HepG2 (cell line): ENCODE measurements around the gene C14orf93. TPM values are rescaled to one million over a fixed set of nuclear protein-coding genes. Genes with fewer than 3 reads are reported as not detected.

Experiments used
- ATAC-seq: fragments of 200-7000 bp; cut with Tn5 transposase; 3 replicates; pipeline ENCODE4 v1.9.1; 2020; ENCODE audit warnings: mild to moderate bottlenecking, moderate library complexity
- BruUV-seq: library from RNA; stranded (reverse); fragments of 400-500 nt; replicated peaks from 2 replicates; lab custom pipeline; 2021; lab: Mats Ljungman, UMichigan
- CTCF ChIA-PET: fragments of 300-600 bp; formaldehyde crosslinking; extraction: SDS; loops from one replicate; lab custom pipeline; 2021; ENCODE audit warnings: low total read pairs, inconsistent platforms, low intra/inter-chr PET ratio; lab: Yijun Ruan, JAX
- POLR2A ChIA-PET: fragments of 350-600 bp; sonication (Branson Sonifier 250); formaldehyde crosslinking; loops from one replicate; lab custom pipeline; 2020; ENCODE audit warnings: antibody characterized with exemption, inconsistent platforms; lab: Yijun Ruan, JAX
- DNase-seq: peaks from one replicate; pipeline ENCODE4 v3.0.0-alpha.2; 2015; ENCODE audit warnings: low spot score
- FAIRE-seq: peaks from 3 replicates; lab custom pipeline; 2011; peaks lifted over from hg19 to GRCh38; lab: Jason Lieb, UNC
- H2AFZ ChIP-seq: one replicate; pipeline ENCODE4 v1.6.1; 2011; ENCODE audit warnings: low read length, inconsistent platforms
- H3K27ac ChIP-seq: fragments of 300-600 bp; 3 replicates; pipeline ENCODE4 v1.8.0; 2011; ENCODE audit warnings: mixed run types, mild to moderate bottlenecking, mixed read lengths, low read length, inconsistent platforms; ENCODE audit not compliant: insufficient read depth; ENCODE audit errors: extremely low read length
- H3K27me3 ChIP-seq, 2 experiments: fragments of 200-600 bp in 1 of 2; 2 replicates in 1 of 2; 3 replicates in 1 of 2; pipeline versions ENCODE4 v1.6.0 to v1.8.0; 2011; ENCODE audit warnings: low read length in 2 of 2, mild to moderate bottlenecking in 2 of 2, moderate library complexity in 2 of 2, inconsistent platforms in 1 of 2; ENCODE audit not compliant: insufficient read depth in 2 of 2, control insufficient read depth in 1 of 2
- H3K36me3 ChIP-seq, 2 experiments: fragments of 200-600 bp in 1 of 2; replicated peaks in 1 of 2; 2 replicates in 1 of 2; 3 replicates in 1 of 2; pipeline versions ENCODE4 v1.5.1 to v1.8.0; 2011; ENCODE audit warnings: low read length in 2 of 2, inconsistent platforms in 1 of 2; ENCODE audit not compliant: insufficient read depth in 2 of 2, control insufficient read depth in 1 of 2
- H3K4me1 ChIP-seq: 2 replicates; pipeline ENCODE4 v1.5.1; 2012; ENCODE audit warnings: low read length, inconsistent platforms; ENCODE audit not compliant: insufficient read depth
- H3K4me2 ChIP-seq: 2 replicates; pipeline ENCODE4 v1.6.0; 2011; ENCODE audit warnings: low read depth, low read length, inconsistent platforms
- H3K4me3 ChIP-seq, 3 experiments: fragments of 200-600 bp in 1 of 3; sonication (generic), shearing (Covaris generic) in 1 of 3; replicated peaks in 1 of 3; 2 replicates each; pipeline ENCODE4 v1.5.1; 2011 to 2016; ENCODE audit warnings: low read length in 3 of 3, inconsistent platforms in 2 of 3, low read depth in 2 of 3, mild to moderate bottlenecking in 2 of 3, control low read depth in 1 of 3, mixed read lengths in 1 of 3; ENCODE audit not compliant: insufficient read depth in 1 of 3
- H3K79me2 ChIP-seq: one replicate; pipeline ENCODE4 v1.6.1; 2011; ENCODE audit warnings: low read length, inconsistent platforms; ENCODE audit not compliant: insufficient read depth
- H3K9ac ChIP-seq: 2 replicates; pipeline ENCODE4 v1.6.0; 2011; ENCODE audit warnings: mild to moderate bottlenecking, low read depth, low read length, inconsistent platforms; ENCODE audit not compliant: insufficient read depth
- H3K9me3 ChIP-seq: 2 replicates; pipeline ENCODE4 v1.5.1; 2012; ENCODE audit warnings: mild to moderate bottlenecking, low read length
- H4K20me1 ChIP-seq: 2 replicates; pipeline ENCODE4 v1.6.0; 2011; ENCODE audit warnings: inconsistent platforms, mild to moderate bottlenecking, low read length, moderate library complexity; ENCODE audit not compliant: insufficient read depth
- ATF1 ChIP-seq: IDR thresholded peaks from 2 replicates; pipeline ENCODE4 v1.6.1; 2016; ENCODE audit warnings: mild to moderate bottlenecking, control low read depth
- ELF4 ChIP-seq: sonication (generic); formaldehyde crosslinking; IDR thresholded peaks from 2 replicates; pipeline ENCODE4 v1.5.0; 2020; ENCODE audit warnings: missing genetic modification reagents, mild to moderate bottlenecking, moderate library complexity, borderline replicate concordance
- HDAC2 ChIP-seq: sonication (generic); formaldehyde crosslinking; IDR thresholded peaks from 2 replicates; pipeline ENCODE4 v1.4.0; 2020; ENCODE audit warnings: missing genetic modification reagents
- SIX1 ChIP-seq: sonication (generic); formaldehyde crosslinking; IDR thresholded peaks from 2 replicates; pipeline ENCODE4 v1.4.0; 2020; ENCODE audit warnings: missing genetic modification reagents, borderline replicate concordance
- ZBTB33 ChIP-seq: sonication (generic); formaldehyde crosslinking; IDR thresholded peaks from 2 replicates; pipeline ENCODE4 v1.4.0; 2020; ENCODE audit warnings: missing genetic modification reagents
- ZNF780A ChIP-seq: sonication (generic); formaldehyde crosslinking; IDR thresholded peaks from 2 replicates; pipeline ENCODE4 v1.8.0; 2022; ENCODE audit warnings: mild to moderate bottlenecking, missing genetic modification reagents, moderate library complexity
- ZNF816 ChIP-seq: sonication (generic); formaldehyde crosslinking; IDR thresholded peaks from 2 replicates; pipeline ENCODE4 v1.8.0; 2022; ENCODE audit warnings: missing genetic modification reagents, mild to moderate bottlenecking, borderline replicate concordance
- WGBS: methylation state at CpG from one replicate; pipeline ENCODE4 v1.1.6; 2017; ENCODE audit warnings: low lambda C conversion rate; 5-methylcytosine and 5-hydroxymethylcytosine counted together
- in situ Hi-C: cut with HindIII; loops from 2 replicates; pipeline ENCODE4 v1.10.0; 2017; ENCODE audit warnings: low pct_unique_long_range_greater_than_20kb; ENCODE audit not compliant: extremely low pct_ligation_motif_present
- intact Hi-C: fragments of 100-400 bp; cut with micrococcal nuclease; formaldehyde crosslinking; loops from one replicate; pipeline ENCODE4 v1.10.0; 2022; ENCODE audit not compliant: unreplicated experiment
- polyA plus RNA-seq, 8 experiments: library from polyadenylated mRNA; depleted of rRNA in 3 of 8; stranded (reverse) in 7 of 8; unstranded in 1 of 8; fragments of >200 nt; fragmentation: Illumina TruSeq in 4 of 8; extraction: Trizol in 4 of 8; gene quantifications; 2 replicates each; pipeline versions ENCODE4 v1.2.1 to v1.2.3, GENCODE V29; 2011 to 2016; ENCODE audit warnings: low read depth in 4 of 8, missing spikeins in 1 of 8, mixed read lengths in 1 of 8; ENCODE audit not compliant: insufficient read depth in 1 of 8
- total RNA-seq, 5 experiments: library from RNA; depleted of rRNA; stranded (reverse); fragments of >200 nt; fragmentation: Illumina TruSeq; extraction: Trizol; gene quantifications; 2 replicates each; pipeline ENCODE4 v1.2.3, GENCODE V29; 2016; ENCODE audit warnings: low read depth in 1 of 5
- TF ChIP-seq, protein P1 (sequence below): IDR thresholded peaks from 2 replicates; pipeline ENCODE4 v1.6.1; 2016; ENCODE audit warnings: control low read depth
- TF ChIP-seq, protein P2 (sequence below): sonication (generic); formaldehyde crosslinking; IDR thresholded peaks from 2 replicates; pipeline ENCODE4 v1.5.1; 2020; ENCODE audit warnings: missing genetic modification reagents, mild to moderate bottlenecking, borderline replicate concordance

Gene C14orf93
- total and polyA plus RNA-seq, 2 of the 13 experiments (the other 11 are each of a cell fraction or from before 2014, with no cell fraction given), result 11.4 to 22.5 TPM

DNA sequence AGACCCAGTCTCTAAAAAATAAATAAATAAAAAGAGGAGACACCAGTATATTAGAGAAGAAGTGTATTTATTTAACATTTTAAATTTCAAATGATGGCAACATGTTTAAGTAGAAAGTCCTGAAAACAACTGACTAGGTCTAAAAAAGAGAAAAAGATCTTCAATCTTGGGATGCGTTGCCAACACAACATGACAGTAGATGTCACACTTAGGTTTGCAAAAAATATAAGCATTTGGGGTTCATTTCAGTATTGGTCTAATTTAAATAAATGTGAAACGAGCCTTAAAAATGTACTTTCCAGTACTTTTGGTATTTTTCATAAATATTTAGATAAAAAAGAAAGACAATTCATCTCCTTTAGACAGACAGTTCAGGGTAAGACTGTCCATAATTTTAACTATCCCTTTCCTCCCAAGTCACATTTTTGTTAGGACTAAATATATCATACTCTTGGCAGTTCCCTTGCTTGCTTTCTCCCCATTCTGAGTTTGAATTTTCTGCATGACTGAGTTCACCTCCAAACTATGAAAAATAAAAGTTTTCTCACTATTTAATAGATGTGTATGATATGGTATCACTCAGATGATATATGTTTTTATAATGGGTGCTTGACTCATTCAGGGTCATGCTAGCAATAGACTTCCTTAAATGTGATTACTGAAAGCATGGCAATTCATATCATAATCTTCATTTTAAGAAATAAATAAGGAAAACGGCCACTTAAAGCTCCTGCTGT lies 4.3 kb downstream of the C14orf93 start:
- in situ Hi-C loops, result no loop called here
- WGBS, result 77% methylated on average over 3 of the region's 3 CpGs
- ATAC-seq (no peak), FAIRE-seq (no peak), DNase-seq (no peak)
- Histone ChIP-seq H3K4me2 (peak overlapping the region; percentile 86), H3K79me2 (peaks cover 2% of the 10 kb centered on the region), H2AFZ (no peak overlapping the region), H3K9me3 (no peaks in the 10 kb centered on the region), H3K36me3 (no peaks in the 10 kb centered on the region), H3K27me3 (no peaks in the 10 kb centered on the region; a peak in 1 of 5 replicates), H4K20me1 (no peaks in the 10 kb centered on the region), H3K4me1 (peaks cover 46% of the 10 kb centered on the region), H3K4me3 (peak overlapping the region; percentile 68 to 82 (median 80); a peak in 5 of 6 replicates), H3K27ac (peak overlapping the region; percentile 86), H3K9ac (peak overlapping the region; percentile 82)
- intact Hi-C loops, result loop anchor here (1.0 to 5.0 kb wide), 3 partner anchors 19 to 408 kb away; partner anchors contain the start of genes ABHD4 and PSMB5
- POLR2A ChIA-PET, result interaction anchor here (1.3 to 4.1 kb wide), 28 partner anchors 11 to 1088 kb away, joined by 3 to 561 read pairs (median 20); partner anchors contain the start of genes ACIN1, AJUBA, BCL2L2 and C14orf119
- CTCF ChIA-PET, result interaction anchor here (2.8 kb wide), 1 partner anchor 23 kb away, joined by 8 read pairs; the partner anchor contains the start of gene AJUBA
- TF ChIP-seq SIX1 (CRISPR knock-in tag), result 0 out of 2 replicates have a peak, but pooled peaks have one; percentile 32
- 0 out of 2 replicates have a peak, but pooled peaks have one; percentile 61 for TF ChIP-seq ZNF816 (CRISPR knock-in tag)
- no peak for TF ChIP-seq ZNF780A
- no peak for TF ChIP-seq HDAC2 (CRISPR knock-in tag)
- peak; percentile 27; the same call in 1 of the 2 replicates for TF ChIP-seq ELF4 (CRISPR knock-in tag)
- peak; percentile 43; the same call in 1 of the 2 replicates for TF ChIP-seq ATF1 (CRISPR knock-in tag)
- TF ChIP-seq, protein P1, sequence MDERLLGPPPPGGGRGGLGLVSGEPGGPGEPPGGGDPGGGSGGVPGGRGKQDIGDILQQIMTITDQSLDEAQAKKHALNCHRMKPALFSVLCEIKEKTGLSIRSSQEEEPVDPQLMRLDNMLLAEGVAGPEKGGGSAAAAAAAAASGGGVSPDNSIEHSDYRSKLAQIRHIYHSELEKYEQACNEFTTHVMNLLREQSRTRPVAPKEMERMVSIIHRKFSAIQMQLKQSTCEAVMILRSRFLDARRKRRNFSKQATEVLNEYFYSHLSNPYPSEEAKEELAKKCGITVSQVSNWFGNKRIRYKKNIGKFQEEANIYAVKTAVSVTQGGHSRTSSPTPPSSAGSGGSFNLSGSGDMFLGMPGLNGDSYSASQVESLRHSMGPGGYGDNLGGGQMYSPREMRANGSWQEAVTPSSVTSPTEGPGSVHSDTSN, result 0 out of 2 replicates have a peak, but pooled peaks have one; percentile 2
- TF ChIP-seq, protein P2, sequence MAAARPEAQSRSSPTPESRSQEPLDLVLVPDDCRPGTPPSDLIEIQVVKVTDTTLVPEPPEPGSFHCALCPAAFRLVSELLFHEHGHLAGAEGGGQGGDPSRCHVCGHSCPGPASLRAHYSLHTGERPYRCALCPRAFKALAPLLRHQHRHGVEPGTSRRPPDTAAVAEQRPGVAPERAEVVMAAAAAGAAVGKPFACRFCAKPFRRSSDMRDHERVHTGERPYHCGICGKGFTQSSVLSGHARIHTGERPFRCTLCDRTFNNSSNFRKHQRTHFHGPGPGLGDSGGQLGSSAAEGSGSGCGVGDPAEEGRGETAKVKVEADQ (CRISPR knock-in tag), result no peak
- TF ChIP-seq ZBTB33 (CRISPR knock-in tag), result no peak
- no TSS peak for BruUV-seq
